Measurements from ENCODE around the gene GPRC5D.

GPRC5D gene

GRCh38 chr12:12909995-12910420, 42.0 kb downstream of the GPRC5D start:
- TF ChIP-seq CTCF (IDR thresholded peaks at IDR 0.05; ENCODE audit: low read depth, low read length, missing control alignments) = no peak
- H3K4me3 ChIP-seq (ENCODE audit: low read depth, low read length) = no peak overlapping the region
- DNase-seq (ENCODE audit: low read depth) = no peak

GRCh38 chr12:12909228-12909994, 42.6 kb downstream of the GPRC5D start:
- TF ChIP-seq CTCF (IDR thresholded peaks at IDR 0.05; ENCODE audit: low read depth, low read length, missing control alignments) = no peak
- DNase-seq (ENCODE audit: low read depth) = no peak
- no peak overlapping the region for H3K4me3 ChIP-seq (ENCODE audit: low read depth, low read length)

- no peak overlapping the region for H3K4me3 ChIP-seq (ENCODE audit: low read depth, low read length)
- DNase-seq (ENCODE audit: low read depth) = no peak
- no peak for TF ChIP-seq CTCF (IDR thresholded peaks at IDR 0.05; ENCODE audit: low read depth, low read length, missing control alignments)
Measured at GRCh38 chr12:12908711-12909110, 43.3 kb downstream of the GPRC5D start.

- H3K4me3 ChIP-seq (ENCODE audit: low read depth, low read length) = no peak overlapping the region
- no peak for DNase-seq (ENCODE audit: low read depth)
- TF ChIP-seq CTCF (IDR thresholded peaks at IDR 0.05; ENCODE audit: low read depth, low read length, missing control alignments) = no peak
Measured at GRCh38 chr12:12908252-12908651, 43.7 kb downstream of the GPRC5D start.

- DNase-seq (ENCODE audit: low read depth) = no peak
- H3K4me3 ChIP-seq (ENCODE audit: low read depth, low read length) = no peak overlapping the region
- no peak for TF ChIP-seq CTCF (IDR thresholded peaks at IDR 0.05; ENCODE audit: low read depth, low read length, missing control alignments)
Measured at GRCh38 chr12:12907552-12907951, 44.4 kb downstream of the GPRC5D start.

- no peak for TF ChIP-seq CTCF (IDR thresholded peaks at IDR 0.05; ENCODE audit: low read depth, low read length, missing control alignments)
- no peak for DNase-seq (ENCODE audit: low read depth)
- H3K4me3 ChIP-seq (ENCODE audit: low read depth, low read length) = no peak overlapping the region
Measured at GRCh38 chr12:12903642-12904609, 48.0 kb downstream of the GPRC5D start.

Measured in GM12864 (cell line).